OCI-LY7 (cell line): ENCODE results near the gene HTD2. TPM values are rescaled to one million over a fixed set of nuclear protein-coding genes. Genes with fewer than 3 reads are reported as not detected.

Source experiments
- BruUV-seq: library from RNA; stranded (reverse); fragments of 400-500 nt; replicated peaks from 2 replicates; lab custom pipeline; 2021; lab: Mats Ljungman, UMichigan
- CTCF ChIA-PET: fragments of 300-600 bp; sonication (Branson Sonifier 250); formaldehyde crosslinking; loops from one replicate; lab custom pipeline; 2022; ENCODE audit warnings: antibody characterized with exemption; ENCODE audit not compliant: unreplicated experiment; lab: Charles Lee
- POLR2A ChIA-PET: fragments of 300-600 bp; sonication (Branson Sonifier 250); formaldehyde crosslinking; loops from one replicate; lab custom pipeline; 2022; ENCODE audit warnings: antibody characterized with exemption; lab: Charles Lee
- DNase-seq: peaks from one replicate; pipeline ENCODE4 v3.0.0-alpha.2; 2015; ENCODE audit warnings: low spot score
- H2AFZ ChIP-seq: fragments of 200-600 bp; sonication (generic), shearing (Covaris generic); 2 replicates; pipeline ENCODE4 v1.6.1; 2014; ENCODE audit warnings: mild to moderate bottlenecking, antibody characterized with exemption, low read length, moderate library complexity
- H3K27ac ChIP-seq: fragments of 200-600 bp; sonication (generic); 2 replicates; pipeline ENCODE4 v1.5.1; 2014; ENCODE audit warnings: mixed run types, low read depth, mild to moderate bottlenecking, moderate library complexity, low read length, inconsistent platforms; ENCODE audit not compliant: poor library complexity, severe bottlenecking
- H3K36me3 ChIP-seq: fragments of 200-600 bp; sonication (generic); 2 replicates; pipeline ENCODE4 v1.6.1; 2014; ENCODE audit warnings: mild to moderate bottlenecking, antibody characterized with exemption, low read length, moderate library complexity, mixed read lengths; ENCODE audit not compliant: insufficient read depth
- H3K4me1 ChIP-seq: fragments of 200-600 bp; sonication (generic); 2 replicates; pipeline ENCODE4 v1.5.1; 2014; ENCODE audit warnings: mild to moderate bottlenecking, low read length; ENCODE audit not compliant: insufficient read depth, poor library complexity, severe bottlenecking
- H3K4me2 ChIP-seq: fragments of 200-600 bp; sonication (generic); 2 replicates; pipeline ENCODE4 v1.6.1; 2014; ENCODE audit warnings: mild to moderate bottlenecking, low read length
- H3K4me3 ChIP-seq: fragments of 200-600 bp; sonication (generic); 2 replicates; pipeline ENCODE4 v1.5.1; 2014; ENCODE audit warnings: mild to moderate bottlenecking, low read depth, low read length; ENCODE audit not compliant: poor library complexity, severe bottlenecking
- H3K79me2 ChIP-seq: fragments of 200-600 bp; sonication (generic); 2 replicates; pipeline ENCODE4 v1.6.1; 2016; ENCODE audit warnings: low read depth, mild to moderate bottlenecking, low read length, moderate library complexity, mixed read lengths; ENCODE audit not compliant: insufficient read depth
- H3K9me2 ChIP-seq: fragments of 200-600 bp; sonication (generic); 2 replicates; pipeline ENCODE4 v1.6.1; 2016; ENCODE audit warnings: mild to moderate bottlenecking, low read length, mixed read lengths; ENCODE audit not compliant: insufficient read depth
- H3K9me3 ChIP-seq: fragments of 200-600 bp; sonication (generic); 2 replicates; pipeline ENCODE4 v1.6.1; 2014; ENCODE audit warnings: mild to moderate bottlenecking, mixed run types, low read length, mixed read lengths
- H4K20me1 ChIP-seq: fragments of 200-600 bp; sonication (generic); 2 replicates; pipeline ENCODE4 v1.6.1; 2014; ENCODE audit warnings: mild to moderate bottlenecking, antibody characterized with exemption, low read length, moderate library complexity, mixed read lengths; ENCODE audit not compliant: insufficient read depth
- EZH2phosphoT487 ChIP-seq: fragments of 200-600 bp; sonication (generic); IDR thresholded peaks from 2 replicates; pipeline ENCODE4 v1.6.1; 2018; ENCODE audit warnings: low read depth, borderline replicate concordance, mild to moderate bottlenecking, mixed run types, antibody characterized with exemption, low read length, moderate library complexity, mixed read lengths
- intact Hi-C: fragments of 100-400 bp; cut with micrococcal nuclease; formaldehyde crosslinking; loops from one replicate; pipeline ENCODE4 v1.10.0; 2022; ENCODE audit not compliant: unreplicated experiment
- total RNA-seq, 2 experiments: library from RNA; depleted of rRNA in 1 of 2; stranded (reverse); fragments of >200 nt in 1 of 2; shearing (Covaris generic) in 1 of 2; gene quantifications; 2 replicates each; pipeline ENCODE4 v1.2.3, GENCODE V29; 2014 to 2022
- TF ChIP-seq, protein P1 (sequence below): fragments of 200-600 bp; sonication (generic); conservative IDR thresholded peaks from 2 replicates; pipeline ENCODE4 v1.5.1; 2014; ENCODE audit warnings: mild to moderate bottlenecking, antibody characterized with exemption, low read length, moderate library complexity, mixed read lengths

Gene HTD2
- total RNA-seq, 2 experiments from 2014 or later, result 10.0 to 13.0 TPM

DNA sequence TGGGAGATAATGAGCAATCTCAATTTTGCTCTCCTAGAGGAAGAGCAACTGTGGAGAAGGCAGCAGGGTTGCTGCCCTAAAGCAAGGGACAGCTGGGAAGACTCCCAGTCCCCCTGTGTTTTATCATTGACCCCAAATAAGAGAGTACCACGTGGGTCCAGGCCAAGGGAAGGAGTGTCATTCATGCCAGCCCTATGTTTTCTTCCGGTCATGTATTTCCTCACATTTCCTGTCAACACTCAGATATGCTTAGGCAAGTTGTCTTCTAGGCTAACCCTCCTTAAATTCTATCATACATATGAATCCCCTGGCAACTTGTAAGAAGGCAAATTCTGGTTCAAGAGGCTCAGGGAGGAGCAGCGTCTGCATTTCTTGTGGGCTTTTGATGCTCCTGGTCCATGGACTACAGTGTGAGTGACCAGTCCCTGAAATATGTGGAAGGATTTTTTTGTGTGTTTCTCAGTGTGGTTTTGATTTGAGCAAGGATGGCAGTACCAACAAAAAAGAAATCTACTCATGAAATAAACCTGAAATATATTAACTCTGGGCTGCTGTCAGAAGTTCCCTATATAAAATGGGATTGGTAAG lies 32.2 kb upstream of the HTD2 start:
- Histone ChIP-seq H3K4me2 (no peak overlapping the region), H3K27ac (no peak overlapping the region), H2AFZ (no peak overlapping the region), H3K36me3 (no peaks in the 10 kb centered on the region), H3K9me2 (no peaks in the 10 kb centered on the region), H3K9me3 (no peaks in the 10 kb centered on the region), H3K79me2 (no peaks in the 10 kb centered on the region), H4K20me1 (no peaks in the 10 kb centered on the region), H3K4me1 (no peaks in the 10 kb centered on the region), H3K4me3 (no peak overlapping the region)
- CTCF ChIA-PET, result no interaction called here
- TF ChIP-seq, protein P1, sequence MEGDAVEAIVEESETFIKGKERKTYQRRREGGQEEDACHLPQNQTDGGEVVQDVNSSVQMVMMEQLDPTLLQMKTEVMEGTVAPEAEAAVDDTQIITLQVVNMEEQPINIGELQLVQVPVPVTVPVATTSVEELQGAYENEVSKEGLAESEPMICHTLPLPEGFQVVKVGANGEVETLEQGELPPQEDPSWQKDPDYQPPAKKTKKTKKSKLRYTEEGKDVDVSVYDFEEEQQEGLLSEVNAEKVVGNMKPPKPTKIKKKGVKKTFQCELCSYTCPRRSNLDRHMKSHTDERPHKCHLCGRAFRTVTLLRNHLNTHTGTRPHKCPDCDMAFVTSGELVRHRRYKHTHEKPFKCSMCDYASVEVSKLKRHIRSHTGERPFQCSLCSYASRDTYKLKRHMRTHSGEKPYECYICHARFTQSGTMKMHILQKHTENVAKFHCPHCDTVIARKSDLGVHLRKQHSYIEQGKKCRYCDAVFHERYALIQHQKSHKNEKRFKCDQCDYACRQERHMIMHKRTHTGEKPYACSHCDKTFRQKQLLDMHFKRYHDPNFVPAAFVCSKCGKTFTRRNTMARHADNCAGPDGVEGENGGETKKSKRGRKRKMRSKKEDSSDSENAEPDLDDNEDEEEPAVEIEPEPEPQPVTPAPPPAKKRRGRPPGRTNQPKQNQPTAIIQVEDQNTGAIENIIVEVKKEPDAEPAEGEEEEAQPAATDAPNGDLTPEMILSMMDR, result no peak
- no peak for TF ChIP-seq EZH2phosphoT487
- intact Hi-C loops, result no loop called here
- DNase-seq, result no peak
- no TSS peak for BruUV-seq
- POLR2A ChIA-PET, result no interaction called here

DNA sequence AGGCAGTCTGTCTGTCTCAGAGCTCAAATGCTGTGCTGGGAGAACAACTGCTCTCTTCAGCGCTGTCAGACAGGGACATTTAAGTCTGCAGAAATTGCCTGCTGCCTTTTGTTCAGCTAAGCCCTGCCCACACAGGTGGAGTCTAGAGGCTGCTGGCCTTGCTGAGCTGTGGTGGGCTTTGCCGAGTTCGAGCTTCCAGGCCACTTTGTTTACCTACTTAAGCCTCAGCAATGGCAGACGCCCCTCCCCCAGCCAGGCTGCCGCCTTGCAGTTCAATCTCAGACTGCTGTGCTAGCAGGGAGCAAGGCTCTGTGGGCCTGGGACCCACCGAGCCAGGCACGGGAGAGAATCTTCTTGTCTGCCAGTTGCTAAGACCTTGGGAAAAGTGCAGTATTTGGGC lies 25.3 kb upstream of the HTD2 start:
- Histone ChIP-seq H4K20me1 (no peaks in the 10 kb centered on the region), H3K9me3 (no peaks in the 10 kb centered on the region), H3K4me3 (no peak overlapping the region), H3K79me2 (no peaks in the 10 kb centered on the region), H3K4me2 (no peak overlapping the region), H3K27ac (no peak overlapping the region), H3K4me1 (no peaks in the 10 kb centered on the region), H3K9me2 (no peaks in the 10 kb centered on the region), H2AFZ (no peak overlapping the region), H3K36me3 (peaks cover 5% of the 10 kb centered on the region; the same call in 1 of the 2 replicates)
- CTCF ChIA-PET, result no interaction called here
- BruUV-seq, result no TSS peak
- no peak for DNase-seq
- intact Hi-C loops, result no loop called here
- POLR2A ChIA-PET, result interaction anchor here (0.7 to 0.8 kb wide), 2 partner anchors 151 to 291 kb away, joined by 3 read pairs; no protein-coding TSS in a partner anchor
- TF ChIP-seq, protein P1, result no peak
- no peak for TF ChIP-seq EZH2phosphoT487

DNA sequence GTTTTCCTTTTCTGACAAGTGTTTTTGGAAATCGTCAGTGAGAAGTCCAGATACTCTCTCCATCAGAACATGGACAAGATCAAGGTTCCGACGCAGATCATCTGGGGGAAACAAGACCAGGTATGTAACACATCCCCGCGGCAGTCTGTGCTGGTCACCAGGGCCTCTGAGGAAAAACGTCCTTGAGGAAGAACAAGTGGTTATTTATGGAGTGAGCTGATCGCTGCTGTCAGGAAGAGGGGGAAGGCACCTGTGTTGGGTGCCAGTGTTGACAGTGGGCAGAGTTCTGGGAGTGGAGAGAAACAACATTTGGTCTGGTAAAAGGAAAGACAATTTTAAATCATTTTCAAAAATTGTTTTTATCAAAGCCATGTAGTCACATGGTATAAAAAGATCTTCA lies 21.0 kb upstream of the HTD2 start:
- intact Hi-C loops, result no loop called here
- CTCF ChIA-PET, result no interaction called here

More for the DNA sequence above, 21.0 kb upstream of the HTD2 start:
- no peak for TF ChIP-seq EZH2phosphoT487
- TF ChIP-seq, protein P1, result no peak
- DNase-seq, result no peak
- BruUV-seq, result no TSS peak
- H3K36me3 ChIP-seq, result peaks cover 12% of the 10 kb centered on the region; the same call in 1 of the 2 replicates
- H3K27ac ChIP-seq, result no peak overlapping the region
- no peaks in the 10 kb centered on the region for H3K9me3 ChIP-seq
- no peaks in the 10 kb centered on the region for H4K20me1 ChIP-seq
- H3K79me2 ChIP-seq, result no peaks in the 10 kb centered on the region
- no peak overlapping the region for H2AFZ ChIP-seq
- H3K4me3 ChIP-seq, result no peak overlapping the region
- H3K4me2 ChIP-seq, result no peak overlapping the region
- no peaks in the 10 kb centered on the region for H3K9me2 ChIP-seq
- POLR2A ChIA-PET, result interaction anchor here (0.8 kb wide), 1 partner anchor 14 kb away, joined by 3 read pairs; no protein-coding TSS in a partner anchor
- no peaks in the 10 kb centered on the region for H3K4me1 ChIP-seq
